B cell (primary cell): Measurements from ENCODE around the gene ATG16L1. TPM values are rescaled to one million over a fixed set of nuclear protein-coding genes. Genes with fewer than 3 reads are reported as not detected.

ENCODE experiments used
- ATAC-seq: fragments of 200-7000 bp; cut with Tn5 transposase; one replicate; pipeline ENCODE4 v1.10.0; 2021; ENCODE audit warnings: low read depth, mild to moderate bottlenecking, moderate number of reproducible peaks, moderate library complexity
- CTCF ChIA-PET: fragments of 350-600 bp; sonication (Branson Sonifier 250); formaldehyde crosslinking; loops from one replicate; lab custom pipeline; 2021; ENCODE audit warnings: antibody characterized with exemption, inconsistent platforms; lab: Charles Lee
- POLR2A ChIA-PET: fragments of 350-600 bp; sonication (Branson Sonifier 250); formaldehyde crosslinking; loops from one replicate; lab custom pipeline; 2021; ENCODE audit warnings: antibody characterized with exemption; lab: Charles Lee
- DNase-seq: peaks from one replicate; pipeline ENCODE4 v3.0.0; 2013
- H2AFZ ChIP-seq: 2 replicates; pipeline ENCODE4 v1.6.1; 2012; ENCODE audit warnings: mild to moderate bottlenecking, low read depth, low read length; ENCODE audit not compliant: insufficient read depth, poor library complexity, severe bottlenecking
- H3K27ac ChIP-seq, 2 donors: 1 replicate in 1 of 2; 2 replicates in 1 of 2; pipeline ENCODE4 v1.5.1; 2012 to 2013; ENCODE audit warnings: low read length in 2 of 2, mild to moderate bottlenecking in 2 of 2, moderate library complexity in 1 of 2
- H3K27me3 ChIP-seq, 4 experiments: fragments of 200-600 bp in 1 of 4; sonication (generic) in 1 of 4; replicated peaks in 1 of 4; 1 replicate in 2 of 4; 2 replicates in 2 of 4; pipeline versions ENCODE4 v1.6.1 to v1.7.0; 2013 to 2016; ENCODE audit warnings: low read length in 3 of 4, mild to moderate bottlenecking in 2 of 4, mixed read lengths in 1 of 4, moderate library complexity in 1 of 4; ENCODE audit not compliant: insufficient read depth in 4 of 4, control insufficient read depth in 3 of 4; ENCODE audit errors: control extremely low read depth in 1 of 4
- H3K36me3 ChIP-seq, 2 experiments: replicated peaks in 1 of 2; 1 replicate in 1 of 2; 2 replicates in 1 of 2; pipeline versions ENCODE4 v1.6.1 to v1.7.1; 2013; ENCODE audit warnings: low read length in 1 of 2; ENCODE audit not compliant: insufficient read depth in 2 of 2, control insufficient read depth in 1 of 2; ENCODE audit errors: control extremely low read depth in 1 of 2, extremely low read depth in 1 of 2
- H3K4me1 ChIP-seq, 2 donors: fragments of 200-600 bp in 1 of 2; sonication (generic) in 1 of 2; 1 replicate in 1 of 2; 2 replicates in 1 of 2; pipeline versions ENCODE4 v1.5.1 to v1.6.1; 2013 to 2017; ENCODE audit warnings: low read length in 2 of 2; ENCODE audit not compliant: control insufficient read depth in 2 of 2, insufficient read depth in 2 of 2
- H3K4me2 ChIP-seq: replicated peaks from 2 replicates; pipeline ENCODE3; 2012; ENCODE audit warnings: mild to moderate bottlenecking, low read depth, low read length; ENCODE audit not compliant: poor library complexity, severe bottlenecking
- H3K4me3 ChIP-seq, 5 experiments: fragments of 200-600 bp in 1 of 5; sonication (generic) in 1 of 5; 1 replicate in 3 of 5; 2 replicates in 2 of 5; pipeline versions ENCODE4 v1.5.1 to v1.7.0; 2011 to 2016; ENCODE audit warnings: low read length in 4 of 5, mild to moderate bottlenecking in 4 of 5, low read depth in 2 of 5, control low read depth in 1 of 5, moderate library complexity in 1 of 5; ENCODE audit not compliant: insufficient read depth in 1 of 5; ENCODE audit errors: control extremely low read depth in 1 of 5, extremely low read depth in 1 of 5
- H3K79me2 ChIP-seq: fragments of 200-600 bp; sonication (generic); one replicate; pipeline ENCODE4 v1.6.0; 2016; ENCODE audit warnings: low read length; ENCODE audit not compliant: control insufficient read depth, insufficient read depth
- H3K9ac ChIP-seq: fragments of 200-600 bp; sonication (generic); 2 replicates; pipeline ENCODE4 v1.6.1; 2017; ENCODE audit warnings: mild to moderate bottlenecking, low read length, moderate library complexity
- H3K9me3 ChIP-seq, 3 donors: one replicate each; pipeline versions ENCODE4 v1.6.1 to v1.7.1; 2013; ENCODE audit warnings: low read length in 2 of 3; ENCODE audit not compliant: control insufficient read depth in 2 of 3, insufficient read depth in 1 of 3; ENCODE audit errors: control extremely low read depth in 1 of 3
- H4K20me1 ChIP-seq: 2 replicates; pipeline ENCODE4 v1.6.0; 2012; ENCODE audit warnings: mild to moderate bottlenecking, low read length; ENCODE audit not compliant: insufficient read depth, control insufficient read depth, poor library complexity, severe bottlenecking
- H3K27ac Mint-ChIP-seq: one replicate; pipeline ENCODE4 v1.8.0; 2021; ENCODE audit warnings: mixed read lengths
- H3K27me3 Mint-ChIP-seq: one replicate; pipeline ENCODE4 v1.8.0; 2021; ENCODE audit warnings: mixed read lengths
- H3K4me1 Mint-ChIP-seq: one replicate; pipeline ENCODE4 v1.8.0; 2021; ENCODE audit warnings: mixed read lengths
- H3K4me3 Mint-ChIP-seq: one replicate; pipeline ENCODE4 v1.8.0; 2021; ENCODE audit warnings: mixed read lengths
- H3K9me3 Mint-ChIP-seq: one replicate; pipeline ENCODE4 v1.8.0; 2022; ENCODE audit warnings: mixed read lengths; ENCODE audit not compliant: insufficient read depth
- EZH2 ChIP-seq: IDR thresholded peaks from 2 replicates; pipeline ENCODE4 v1.6.1; 2012; ENCODE audit warnings: borderline replicate concordance, low read depth, mild to moderate bottlenecking, moderate library complexity, low read length; ENCODE audit not compliant: insufficient read depth, poor library complexity, severe bottlenecking
- WGBS: methylation state at CpG from one replicate; pipeline ENCODE4 v1.1.5; 2013; ENCODE audit warnings: missing lambda C conversion rate; ENCODE audit not compliant: insufficient coverage; 5-methylcytosine and 5-hydroxymethylcytosine counted together
- intact Hi-C: fragments of 100-400 bp; cut with micrococcal nuclease; formaldehyde crosslinking; loops from one replicate; pipeline ENCODE4 v1.10.0; 2022
- polyA plus RNA-seq: library from polyadenylated mRNA; depleted of rRNA; stranded (reverse); fragments of >200 nt; gene quantifications from 2 replicates; pipeline ENCODE4 v1.2.3, GENCODE V29; 2012
- total RNA-seq, 2 donors: library from RNA; stranded (reverse); fragments of 120-200 nt in 1 of 2; gene quantifications; 1 replicate in 1 of 2; 2 replicates in 1 of 2; pipeline versions ENCODE4 v1.2.3 to v1.2.4, GENCODE V29; 2013 to 2022
- TF ChIP-seq, protein P1 (sequence below): fragments of 200-600 bp; IDR thresholded peaks from one replicate; pipeline ENCODE4 v1.8.0; 2022; ENCODE audit warnings: antibody characterized with exemption, mild to moderate bottlenecking

ATG16L1 gene
- total and polyA plus RNA-seq, 2 donors (not counting 1 experiment from before 2014, with no cell fraction given): 25.7 to 69.9 TPM

DNA sequence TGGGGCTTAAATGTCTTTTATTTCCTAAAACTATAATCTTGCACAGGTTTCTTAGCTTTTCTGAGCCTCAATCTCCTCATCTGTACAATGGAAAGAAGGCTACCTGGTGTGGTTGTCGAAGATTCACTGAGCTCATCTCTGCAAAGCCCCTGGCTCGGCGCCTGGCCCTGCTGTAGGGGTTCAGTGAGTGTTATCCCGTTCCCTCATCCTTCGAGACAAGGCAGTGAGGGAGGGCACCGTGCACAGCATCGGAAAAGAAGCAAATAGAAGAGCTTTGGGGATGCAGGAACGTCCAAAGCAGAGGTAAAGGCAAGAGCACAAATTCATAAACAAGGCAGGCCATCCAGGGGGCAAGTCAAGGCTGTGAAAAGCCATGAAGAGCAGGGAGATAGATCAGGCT lies 41.2 kb upstream of the ATG16L1 start:
- Histone ChIP-seq H3K9ac (no peak overlapping the region), H3K27ac (no peak overlapping the region), H3K27me3 (no peaks in the 10 kb centered on the region), H2AFZ (no peak overlapping the region), H3K36me3 (peaks cover 7 to 46% of the 10 kb centered on the region in 2 experiments), H3K4me1 (no peaks in the 10 kb centered on the region), H3K4me3 (no peak overlapping the region), H3K9me3 (no peaks in the 10 kb centered on the region), H3K79me2 (no peaks in the 10 kb centered on the region), H3K4me2 (no peak overlapping the region), H4K20me1 (peaks cover 9% of the 10 kb centered on the region)
- peak overlapping the region; percentile 33 for H3K27ac Mint-ChIP-seq
- intact Hi-C loops: no loop called here
- DNase-seq (no peak), ATAC-seq (no peak)
- POLR2A ChIA-PET: no interaction called here
- no peak overlapping the region for H3K4me3 Mint-ChIP-seq
- 93% methylated on average over 8 of the region's 8 CpGs for WGBS
- H3K9me3 Mint-ChIP-seq: no peaks in the 10 kb centered on the region
- CTCF ChIA-PET: no interaction called here
- TF ChIP-seq, protein P1, sequence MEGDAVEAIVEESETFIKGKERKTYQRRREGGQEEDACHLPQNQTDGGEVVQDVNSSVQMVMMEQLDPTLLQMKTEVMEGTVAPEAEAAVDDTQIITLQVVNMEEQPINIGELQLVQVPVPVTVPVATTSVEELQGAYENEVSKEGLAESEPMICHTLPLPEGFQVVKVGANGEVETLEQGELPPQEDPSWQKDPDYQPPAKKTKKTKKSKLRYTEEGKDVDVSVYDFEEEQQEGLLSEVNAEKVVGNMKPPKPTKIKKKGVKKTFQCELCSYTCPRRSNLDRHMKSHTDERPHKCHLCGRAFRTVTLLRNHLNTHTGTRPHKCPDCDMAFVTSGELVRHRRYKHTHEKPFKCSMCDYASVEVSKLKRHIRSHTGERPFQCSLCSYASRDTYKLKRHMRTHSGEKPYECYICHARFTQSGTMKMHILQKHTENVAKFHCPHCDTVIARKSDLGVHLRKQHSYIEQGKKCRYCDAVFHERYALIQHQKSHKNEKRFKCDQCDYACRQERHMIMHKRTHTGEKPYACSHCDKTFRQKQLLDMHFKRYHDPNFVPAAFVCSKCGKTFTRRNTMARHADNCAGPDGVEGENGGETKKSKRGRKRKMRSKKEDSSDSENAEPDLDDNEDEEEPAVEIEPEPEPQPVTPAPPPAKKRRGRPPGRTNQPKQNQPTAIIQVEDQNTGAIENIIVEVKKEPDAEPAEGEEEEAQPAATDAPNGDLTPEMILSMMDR: no peak
- no peak for TF ChIP-seq EZH2
- H3K4me1 Mint-ChIP-seq: peaks cover 14% of the 10 kb centered on the region
- no peaks in the 10 kb centered on the region for H3K27me3 Mint-ChIP-seq

DNA sequence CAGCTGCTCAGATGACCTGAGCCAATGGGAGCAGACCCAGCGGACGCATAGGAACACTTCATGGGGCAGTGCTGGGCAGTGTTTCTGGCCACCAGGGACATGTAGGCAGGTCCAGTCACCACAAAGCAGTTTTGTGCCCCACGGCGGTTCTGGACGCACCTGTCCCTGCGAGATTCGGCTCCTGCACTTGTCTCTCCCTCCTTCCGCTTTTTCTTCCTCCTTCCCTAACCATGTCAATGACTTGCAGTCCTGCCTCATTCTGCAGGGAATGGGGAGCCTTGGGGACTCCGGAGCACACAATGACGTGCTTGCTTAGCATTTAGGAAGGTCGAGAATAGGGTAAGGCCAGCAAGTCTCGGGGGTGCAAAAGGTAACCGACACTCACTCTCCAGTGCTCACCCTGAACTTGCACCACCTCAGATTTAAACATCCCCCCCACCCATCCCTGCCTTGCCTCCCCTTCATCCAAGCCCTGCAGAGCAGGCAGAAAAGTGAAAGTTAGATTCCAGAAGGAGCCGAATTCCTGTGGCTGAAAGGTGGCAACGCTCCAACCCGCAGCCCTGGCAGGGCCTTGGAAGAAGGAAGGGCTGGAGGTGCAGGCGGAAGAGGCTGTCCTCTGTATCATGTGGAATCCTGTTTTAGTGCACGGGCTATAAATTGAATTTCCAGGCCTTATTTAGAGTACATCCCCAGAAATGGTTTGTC lies 40.5 kb upstream of the ATG16L1 start:
- no peaks in the 10 kb centered on the region for H3K27me3 ChIP-seq
- ChIA-PET POLR2A (no interaction called here), CTCF (no interaction called here)
- no peaks in the 10 kb centered on the region for H3K79me2 ChIP-seq
- peaks cover 14% of the 10 kb centered on the region for H3K4me1 Mint-ChIP-seq
- H3K4me1 ChIP-seq: no peaks in the 10 kb centered on the region
- H3K36me3 ChIP-seq: peaks cover 7 to 43% of the 10 kb centered on the region in 2 experiments
- intact Hi-C loops: no loop called here
- TF ChIP-seq, protein P1: no peak
- no peak for TF ChIP-seq EZH2
- H3K4me3 ChIP-seq: no peak overlapping the region
- no peak overlapping the region for H3K4me2 ChIP-seq
- no peaks in the 10 kb centered on the region for H3K9me3 ChIP-seq
- no peak overlapping the region for H3K4me3 Mint-ChIP-seq
- 89% methylated on average over 17 of the region's 18 CpGs for WGBS
- peak overlapping the region; percentile 33 for H3K27ac Mint-ChIP-seq
- no peak overlapping the region for H3K27ac ChIP-seq
- H3K9me3 Mint-ChIP-seq: no peaks in the 10 kb centered on the region
- ATAC-seq (no peak), DNase-seq (no peak)
- no peak overlapping the region for H2AFZ ChIP-seq
- H3K9ac ChIP-seq: no peak overlapping the region
- no peaks in the 10 kb centered on the region for H3K27me3 Mint-ChIP-seq
- H4K20me1 ChIP-seq: peaks cover 9% of the 10 kb centered on the region
